Activated naive CD4-positive, alpha-beta T cell treated with anti-CD3 and anti-CD28 coated beads, Interleukin-2, amount 50 U/mL, for 16 hours (primary cell): ENCODE results near the gene PLCL1.
"Not testable (repeated sequence)": the region's sequence is repeated elsewhere in the genome, so short reads cannot be mapped to it uniquely, and the experiment has no call there.

Experiments
- DNase-seq: peaks from one replicate; pipeline ENCODE4 v3.0.0-alpha.2; 2020

Gene PLCL1

DNA sequence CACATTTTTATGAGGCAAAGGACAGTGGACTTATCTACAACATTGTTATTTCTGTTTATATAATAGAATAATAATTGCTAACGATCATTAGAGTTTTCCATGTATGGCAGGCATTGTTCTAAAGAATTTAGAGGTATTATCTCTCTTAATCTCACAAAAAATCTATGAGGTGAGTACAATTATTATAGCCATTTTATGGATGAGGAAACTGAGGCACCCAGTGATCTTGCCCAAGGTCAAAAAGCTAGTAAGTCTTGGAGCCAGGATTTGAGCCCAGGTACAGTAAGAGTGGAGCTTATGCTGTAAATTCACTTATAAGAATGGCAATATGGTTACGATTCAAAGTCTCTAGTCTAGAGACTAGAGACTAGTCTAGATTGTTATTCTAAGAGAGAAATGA is 331.7 kb downstream of the PLCL1 start:
- no peak for DNase-seq

DNA sequence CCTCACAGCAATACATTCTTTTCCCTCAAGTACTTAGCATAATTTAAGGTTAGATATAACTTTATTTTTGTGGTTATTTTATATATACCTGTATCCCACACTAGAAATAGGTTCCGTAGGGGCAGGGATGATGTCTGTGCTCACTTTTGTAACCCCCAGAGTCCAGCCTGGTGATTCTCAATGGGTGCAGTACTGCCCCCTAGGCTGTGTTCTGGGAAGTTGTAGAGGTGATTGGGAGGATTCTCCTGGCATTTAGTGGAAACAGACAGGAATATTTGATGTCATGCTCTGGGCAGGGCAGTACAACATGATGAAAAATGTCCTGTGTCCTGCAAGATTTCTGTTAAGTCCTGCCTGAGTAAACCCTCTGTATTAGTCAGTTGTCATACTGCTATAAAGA is 333.3 kb downstream of the PLCL1 start:
- no peak for DNase-seq

DNA sequence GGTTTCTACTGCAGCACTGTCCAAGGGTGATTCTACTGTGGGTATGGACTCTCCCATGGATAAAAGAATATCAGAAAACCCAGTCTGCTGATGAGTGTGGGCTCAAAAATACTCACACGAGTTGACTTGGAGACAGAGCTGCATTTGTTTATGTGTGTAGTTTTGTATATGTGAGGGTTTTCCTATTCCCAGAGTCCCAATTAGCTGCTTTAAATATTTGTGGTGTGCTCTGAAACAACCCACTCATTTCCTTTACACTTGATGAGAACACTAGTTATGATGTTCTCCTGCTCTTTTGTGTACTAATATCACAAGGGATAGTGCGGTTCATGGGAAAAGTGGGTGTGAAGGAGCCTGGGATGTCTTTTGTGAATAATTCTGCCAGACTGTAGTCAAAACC is 337.3 kb downstream of the PLCL1 start:
- DNase-seq, result no peak

DNA sequence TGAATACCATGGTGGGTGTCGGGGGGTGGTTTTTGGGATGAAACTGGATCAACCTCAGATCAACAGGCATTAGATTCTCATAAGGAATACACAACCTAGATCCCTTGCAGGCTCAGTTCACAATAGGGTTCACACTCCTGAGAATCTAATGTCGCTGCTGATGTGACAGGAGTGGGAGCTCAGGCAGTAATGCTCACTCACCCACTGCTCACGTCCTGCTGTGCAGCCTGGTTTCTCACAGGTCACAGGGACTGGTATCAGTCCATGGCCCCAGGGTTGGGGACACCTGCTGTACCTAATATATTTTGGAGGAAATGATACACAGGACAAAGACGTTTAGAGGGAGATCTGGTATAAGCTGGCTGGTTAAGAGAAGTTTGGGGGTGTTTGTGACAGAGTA is 338.8 kb downstream of the PLCL1 start:
- DNase-seq, result no peak

DNA sequence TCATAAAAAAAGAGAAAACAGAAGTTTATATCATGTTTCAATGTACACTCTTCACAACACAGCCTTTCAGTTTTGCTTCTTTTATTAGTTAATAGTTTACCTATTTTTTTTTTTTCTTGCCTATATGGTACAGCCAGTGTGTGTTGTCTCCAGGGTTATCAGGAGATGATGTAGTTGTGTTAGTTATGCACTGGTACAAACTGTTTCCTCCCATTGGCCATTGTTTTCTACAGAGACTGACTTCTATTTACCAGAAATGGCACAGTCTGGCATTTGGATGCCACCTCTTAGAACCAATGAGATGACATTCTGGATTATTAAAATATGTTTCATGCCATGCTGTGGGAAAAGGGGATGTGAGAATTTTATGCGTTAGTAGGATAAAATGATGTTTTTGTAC is 339.4 kb downstream of the PLCL1 start:
- DNase-seq, result no peak

DNA sequence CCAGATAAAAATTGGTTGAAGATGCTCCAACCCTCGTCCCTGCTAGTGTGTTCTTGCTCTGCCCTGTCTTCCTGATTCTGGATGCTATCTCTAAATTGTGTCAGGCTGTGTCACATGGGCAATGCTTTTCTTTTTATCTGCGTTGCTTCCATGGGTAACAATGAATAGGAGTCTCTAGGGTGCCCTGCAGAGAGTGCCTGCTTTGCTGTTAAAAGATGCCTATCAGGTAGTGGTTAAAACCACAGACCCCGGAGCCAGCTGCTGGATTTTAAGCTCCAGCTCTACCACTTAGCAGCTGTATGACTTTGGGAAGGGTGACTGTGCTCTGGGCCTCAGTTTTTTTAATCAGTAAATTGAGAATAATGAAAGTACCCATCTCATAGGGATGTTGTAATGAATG is 340.3 kb downstream of the PLCL1 start:
- no peak for DNase-seq

DNA sequence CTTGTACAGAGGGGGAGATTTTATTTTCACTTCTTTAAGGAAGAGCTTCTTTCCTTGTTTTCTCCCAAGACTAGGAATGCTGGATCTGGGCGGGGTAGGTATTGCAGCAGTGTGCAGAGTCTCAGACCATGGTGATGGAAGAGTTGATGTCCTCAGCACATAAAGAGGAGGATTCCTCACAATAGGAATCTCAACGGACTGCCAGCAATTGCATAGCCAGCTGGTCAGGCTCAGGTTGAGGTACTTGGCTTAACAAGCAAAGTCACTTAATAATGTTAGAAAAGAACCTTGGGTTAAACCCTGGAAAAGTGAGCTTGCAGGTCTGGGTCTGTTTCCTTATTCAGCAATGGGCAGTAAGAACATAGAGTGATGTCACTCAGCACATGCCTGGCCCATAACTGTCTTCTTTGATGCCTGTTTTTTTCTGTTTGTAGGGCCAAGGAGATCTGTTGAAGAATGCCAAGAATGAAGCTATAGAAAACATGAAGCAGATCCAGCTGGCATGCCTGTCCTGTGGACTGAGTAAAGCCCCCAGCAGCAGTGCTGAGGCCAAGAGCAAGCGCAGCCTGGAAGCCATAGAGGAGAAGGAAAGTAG is 342.1 kb downstream of the PLCL1 start:
- no peak for DNase-seq

DNA sequence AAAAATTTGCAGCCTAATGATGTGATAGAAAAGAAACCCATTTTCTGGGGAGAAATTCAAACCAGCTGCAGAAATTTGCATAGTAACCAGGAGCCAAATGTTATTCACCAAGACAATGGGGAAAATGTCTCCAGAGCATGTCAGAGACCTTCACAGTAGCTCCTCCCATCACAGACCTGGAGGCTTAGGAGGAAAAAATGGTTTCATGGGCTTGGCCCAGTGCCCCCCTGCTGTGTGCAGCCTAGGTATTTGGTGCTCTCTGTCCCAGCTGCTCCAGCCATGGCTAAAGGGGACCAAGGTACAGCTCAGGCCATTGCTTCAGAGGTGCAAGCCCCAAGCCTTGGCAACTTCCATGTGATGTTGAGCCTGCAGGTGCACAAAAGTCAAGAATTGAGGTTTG is 352.9 kb downstream of the PLCL1 start:
- no peak for DNase-seq

DNA sequence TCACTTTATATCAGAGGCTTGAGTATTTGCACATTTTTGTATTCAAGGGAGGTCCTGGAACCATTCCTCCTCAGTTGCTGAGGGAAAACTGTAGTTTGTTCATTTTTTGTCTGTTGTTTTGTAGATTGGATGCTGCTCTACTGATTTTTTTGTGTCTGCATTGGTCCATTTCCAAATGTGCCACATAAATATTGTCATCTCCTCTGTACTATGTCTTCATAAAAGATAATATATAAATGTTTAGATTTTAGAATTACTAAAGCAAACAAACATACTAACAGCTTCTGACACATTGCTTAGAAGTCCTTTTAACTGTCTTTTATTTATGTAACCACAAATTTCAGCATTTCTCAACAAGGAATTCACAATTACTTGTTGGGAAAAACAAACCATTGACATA is 356.8 kb downstream of the PLCL1 start:
- DNase-seq, result no peak

DNA sequence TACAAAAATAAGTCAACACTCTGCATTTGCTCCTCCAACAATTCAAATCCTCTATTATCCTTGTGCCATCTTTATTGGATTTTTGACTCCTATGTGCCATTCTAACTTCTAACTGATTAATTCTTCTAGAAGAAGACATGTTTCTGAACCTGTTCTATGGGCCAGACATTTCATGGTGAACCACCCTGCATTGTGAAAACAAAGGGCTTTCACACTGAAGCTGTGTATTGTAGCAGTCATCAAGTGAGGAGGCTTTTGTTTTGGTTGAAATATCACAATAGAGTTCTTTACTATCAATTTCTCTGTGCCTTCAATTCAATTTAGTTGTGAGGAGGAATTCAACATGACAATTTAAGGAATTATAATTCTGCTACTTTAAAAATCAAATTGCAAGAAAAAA is 357.9 kb downstream of the PLCL1 start:
- no peak for DNase-seq

DNA sequence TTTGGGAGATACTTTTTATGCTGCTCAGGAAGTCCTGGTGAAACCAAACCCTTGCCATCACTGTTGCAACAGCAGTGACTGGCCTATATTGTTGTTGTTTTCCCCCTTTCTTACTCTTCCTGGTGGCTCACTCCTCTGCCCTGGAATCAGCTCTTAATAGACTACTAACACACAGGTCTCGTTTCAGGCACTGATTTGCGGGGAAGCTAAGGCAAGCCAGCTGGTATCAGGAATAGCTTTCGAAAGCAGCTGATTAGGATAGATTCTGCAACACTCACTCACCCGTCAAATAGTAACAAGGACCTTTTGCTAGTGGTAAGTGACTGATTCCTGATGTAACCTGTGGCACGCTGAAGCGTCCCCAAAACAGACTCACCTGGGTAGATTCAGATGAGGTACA is 360.4 kb downstream of the PLCL1 start:
- DNase-seq, result no peak

DNA sequence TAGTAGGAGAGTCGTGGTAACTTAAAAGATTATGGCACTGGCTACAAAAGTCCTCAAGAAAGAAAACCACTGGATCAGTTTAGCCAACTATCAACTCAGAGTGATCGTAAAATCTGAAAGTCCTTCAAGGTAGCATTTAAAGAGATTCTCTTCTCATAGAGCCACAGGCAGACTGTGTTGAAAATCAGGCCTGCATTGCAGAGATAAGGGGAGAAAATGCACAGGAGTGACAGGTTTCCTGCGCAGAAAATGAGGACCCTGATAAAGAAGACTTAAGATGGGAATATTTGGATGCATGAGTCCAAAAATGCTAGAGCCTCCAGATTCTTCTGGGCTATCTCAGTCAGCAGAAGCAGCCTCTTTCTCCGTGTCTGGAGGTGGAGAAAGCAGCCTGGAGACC is 360.9 kb downstream of the PLCL1 start:
- no peak for DNase-seq

DNA sequence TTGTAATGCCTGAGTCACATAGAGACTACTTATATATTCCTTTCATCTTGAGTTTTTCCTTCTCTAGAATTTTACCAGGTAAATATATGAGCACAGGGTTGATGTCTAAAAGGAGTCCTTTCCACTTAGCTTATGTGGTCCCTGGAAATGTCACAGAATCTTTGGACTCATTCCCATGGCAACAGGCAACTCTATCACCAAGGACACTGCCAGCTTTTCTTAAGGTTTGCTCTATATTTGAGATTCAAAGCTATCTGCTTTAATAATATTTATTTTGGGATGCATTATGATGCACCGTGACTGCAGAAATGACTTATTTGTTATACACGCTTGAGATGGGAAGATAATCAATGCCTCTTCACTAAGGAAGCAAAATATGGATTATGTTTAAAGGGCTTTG is 363.0 kb downstream of the PLCL1 start:
- no peak for DNase-seq

DNA sequence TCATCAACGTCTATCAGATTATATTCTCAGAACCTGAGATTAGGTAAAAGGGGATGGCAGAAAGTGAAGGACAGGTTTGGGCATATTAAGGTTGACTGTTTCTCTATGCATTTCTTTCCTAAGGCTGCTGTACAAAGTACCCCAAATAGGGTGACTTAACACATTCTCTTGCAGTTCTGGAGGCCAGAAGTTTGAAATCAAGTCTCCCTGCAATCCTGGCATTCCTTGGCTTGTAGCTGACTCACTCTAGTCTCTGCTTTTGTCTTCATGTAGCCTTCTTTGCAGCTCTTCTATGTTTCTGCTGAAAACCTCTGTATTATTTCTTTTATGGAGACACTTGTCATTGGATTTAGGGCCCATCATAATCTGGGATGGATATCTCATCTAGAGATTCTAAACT is 364.3 kb downstream of the PLCL1 start:
- no peak for DNase-seq

DNA sequence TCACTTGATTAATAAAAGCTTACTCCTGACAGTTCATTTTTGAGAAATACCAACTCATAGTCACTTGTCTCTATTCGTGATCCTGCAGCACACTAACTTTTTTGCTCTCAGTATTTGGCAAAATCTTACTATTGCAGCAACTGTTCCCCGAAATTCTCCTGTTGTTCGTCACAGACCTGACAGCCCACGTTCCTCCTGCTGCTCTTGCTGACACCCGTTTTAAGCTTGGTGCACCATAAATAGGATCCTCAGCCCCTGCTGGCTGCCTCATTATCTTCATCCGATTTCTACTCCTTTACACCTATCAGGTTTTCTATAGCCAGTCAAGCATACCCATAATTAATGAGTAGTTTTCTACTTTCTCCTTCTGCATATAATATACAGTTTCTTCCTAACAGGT is 368.8 kb downstream of the PLCL1 start:
- DNase-seq, result no peak

DNA sequence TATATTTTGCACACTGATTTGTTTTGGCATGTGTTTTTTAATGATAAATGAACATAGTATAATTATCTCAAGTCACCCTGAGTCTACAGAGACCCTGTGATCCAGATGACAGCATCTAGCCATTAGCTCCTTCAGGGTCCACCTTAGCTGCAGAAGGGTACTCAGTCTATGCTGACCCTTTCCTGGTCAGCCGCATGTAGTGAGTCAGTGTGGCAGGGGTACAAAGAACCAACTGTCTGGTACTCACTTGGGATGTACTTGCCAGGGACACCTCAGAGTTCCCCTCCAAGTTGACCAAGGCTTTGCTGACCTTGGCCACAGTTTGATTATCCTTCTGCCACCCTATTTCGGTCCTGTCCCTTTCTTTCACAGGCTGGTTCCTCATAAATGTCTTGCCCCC is 369.5 kb downstream of the PLCL1 start:
- no peak for DNase-seq

DNA sequence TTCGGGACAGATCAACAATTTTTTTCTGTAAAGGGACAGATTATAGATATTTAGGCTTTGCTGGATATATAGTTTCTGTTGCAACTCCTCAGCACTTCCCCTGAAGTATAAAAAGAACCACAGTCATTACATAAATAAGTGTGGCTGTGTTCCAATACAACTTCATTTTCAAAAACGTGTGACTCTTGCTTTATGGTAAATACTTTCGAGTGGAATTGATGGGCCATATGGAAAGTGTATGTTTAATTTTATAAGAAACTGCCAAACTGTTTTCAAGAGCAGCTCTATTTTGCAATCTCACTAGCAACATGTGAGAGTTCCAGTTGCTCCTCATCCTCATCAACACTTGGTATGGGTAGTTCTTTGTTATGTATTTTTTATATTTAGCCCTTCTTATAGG is 370.9 kb downstream of the PLCL1 start:
- DNase-seq, result no peak

DNA sequence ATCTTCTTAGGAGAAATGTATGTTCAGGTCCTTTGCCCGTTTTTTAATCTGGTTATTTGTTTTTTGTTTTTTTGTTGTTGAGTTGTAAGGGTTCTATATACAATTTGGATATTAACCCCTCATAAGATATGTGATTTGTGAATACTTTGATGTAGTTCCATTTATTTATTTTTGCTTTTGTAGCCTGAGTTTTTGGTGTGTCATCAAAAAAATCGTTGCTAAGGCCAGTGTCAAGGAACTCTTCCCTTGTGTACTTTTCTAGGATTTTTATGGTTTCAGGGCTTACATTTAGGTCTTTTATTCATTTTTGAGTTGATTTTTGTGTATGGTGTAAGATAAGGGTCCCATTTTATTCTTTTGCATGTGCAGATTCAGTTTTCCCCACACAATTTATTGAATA is 372.6 kb downstream of the PLCL1 start:
- DNase-seq, result no peak

DNA sequence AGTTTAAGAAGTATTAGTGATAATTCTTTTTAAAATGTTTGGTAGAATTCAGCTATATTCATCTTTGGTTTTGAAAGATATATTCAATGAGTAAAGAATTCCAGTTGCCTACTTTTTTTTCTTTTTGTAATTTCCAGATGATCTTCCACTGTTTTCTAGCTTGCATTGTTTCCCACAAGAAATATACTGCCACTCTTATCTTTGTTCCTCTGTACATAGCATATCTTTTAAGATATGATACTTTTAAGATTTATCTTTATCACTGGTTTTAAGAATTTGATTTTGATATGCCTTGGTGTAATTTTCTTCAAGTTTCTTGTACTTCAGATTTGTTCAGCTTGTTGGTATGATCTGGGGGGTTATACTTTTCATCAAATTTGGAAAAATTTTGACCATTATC is 374.4 kb downstream of the PLCL1 start:
- DNase-seq, result no peak

DNA sequence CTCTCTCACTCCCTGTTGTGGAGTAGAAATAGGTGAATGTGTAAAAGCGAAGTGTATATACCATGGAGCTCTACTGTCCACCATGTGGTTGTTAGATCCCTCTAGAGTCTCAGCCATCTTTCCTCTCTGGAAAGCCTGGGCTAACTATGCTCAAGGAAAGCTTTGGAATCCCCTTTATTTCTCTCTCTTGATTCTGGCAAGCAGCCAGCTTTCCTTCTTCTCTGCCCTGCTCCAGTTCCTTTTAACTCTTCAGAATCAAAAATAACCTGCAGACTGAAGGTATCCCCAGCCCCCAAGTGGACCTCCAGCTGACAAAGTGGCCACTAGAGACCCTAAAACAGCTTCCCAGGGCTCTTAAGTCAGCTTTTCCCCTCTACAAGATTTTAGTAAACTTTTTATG is 381.9 kb downstream of the PLCL1 start:
- DNase-seq, result no peak

DNA sequence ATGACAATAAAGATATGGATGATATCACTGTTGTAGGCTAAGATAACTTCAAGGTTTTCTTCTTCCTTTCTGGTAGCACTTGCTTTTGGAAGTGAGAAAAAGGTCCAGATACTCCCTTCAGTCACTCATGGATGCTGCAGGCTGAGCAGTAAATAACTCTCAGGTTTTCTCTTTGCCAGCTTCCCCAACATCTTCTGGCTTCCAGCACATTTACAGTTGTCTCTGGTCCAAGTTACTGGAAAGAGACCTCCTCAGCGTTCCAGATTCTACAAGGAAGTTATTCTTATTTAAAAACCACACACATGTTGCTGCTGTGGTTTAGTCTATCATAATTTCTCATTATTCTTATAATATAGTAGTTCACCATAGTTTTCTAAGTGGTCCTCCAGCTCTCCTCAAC is 383.4 kb downstream of the PLCL1 start:
- no peak for DNase-seq

DNA sequence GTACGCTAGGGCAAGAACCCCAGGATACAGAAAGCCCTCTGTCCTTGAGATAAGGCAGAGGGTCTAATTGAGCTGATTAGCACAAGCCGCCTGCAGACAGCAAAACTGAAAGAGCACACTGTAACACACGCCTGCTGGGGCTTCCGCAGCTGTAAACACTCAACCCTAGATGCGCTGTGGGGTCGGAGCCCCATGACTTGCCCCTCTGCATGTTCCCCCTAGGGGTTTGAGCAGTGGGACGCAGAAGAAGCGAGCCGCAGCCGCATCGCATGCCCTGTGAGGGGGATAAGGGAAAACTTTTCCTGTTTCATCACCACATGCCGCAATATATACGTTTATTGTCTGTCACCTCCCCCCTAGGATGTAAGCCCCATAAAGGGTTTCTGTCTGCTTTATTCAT is 384.6 kb downstream of the PLCL1 start:
- DNase-seq, result no peak

DNA sequence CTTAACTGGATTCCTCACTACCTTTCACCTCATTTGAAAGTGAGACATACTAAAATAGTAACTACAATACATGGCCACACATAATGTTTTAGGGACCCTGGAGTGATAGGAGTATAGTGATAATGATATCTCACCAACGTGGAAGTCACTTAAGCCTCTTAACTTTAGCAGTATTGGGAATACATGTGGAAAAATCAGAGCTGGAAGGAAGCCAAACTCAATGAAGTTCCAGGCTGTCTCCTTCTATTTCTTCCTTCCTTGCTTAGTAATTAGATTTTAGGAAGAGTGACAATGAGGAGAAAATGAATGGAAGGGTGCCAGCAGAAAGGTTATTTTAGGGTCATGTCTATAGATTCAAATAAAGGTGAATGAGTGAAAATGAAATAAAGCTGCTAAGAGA is 387.3 kb downstream of the PLCL1 start:
- no peak for DNase-seq

DNA sequence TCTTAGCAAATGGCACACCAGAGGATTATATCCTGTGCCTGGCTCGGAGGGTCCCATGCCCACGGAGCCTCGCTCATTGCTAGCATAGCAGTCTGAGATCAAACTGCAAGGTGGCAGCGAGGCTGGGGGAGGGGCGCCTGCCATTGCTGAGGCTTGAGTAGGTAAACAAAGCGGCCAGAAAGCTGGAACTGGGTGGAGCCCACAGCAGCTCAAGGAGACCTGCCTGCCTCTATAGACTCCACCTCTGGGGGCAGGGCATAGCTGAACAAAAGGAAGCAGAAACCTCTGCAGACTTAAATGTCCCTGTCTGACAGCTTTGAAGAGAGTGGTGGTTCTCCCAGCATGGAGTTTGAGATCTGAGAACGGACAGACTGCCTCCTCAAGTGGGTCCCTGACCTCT is 392.2 kb downstream of the PLCL1 start:
- not testable (repeated sequence) for DNase-seq
